Suprapubic skin (tissue), 3 donors: ENCODE results near the gene LGR4.

Experiments used
- POLR2A ChIP-seq, 2 donors: fragments of 450-650 bp; IDR thresholded peaks; one replicate each; pipeline ENCODE4 v1.6.1; 2017; ENCODE audit warnings: antibody characterized with exemption in 2 of 2, mild to moderate bottlenecking in 2 of 2, moderate library complexity in 2 of 2
- TF ChIP-seq, protein P1 (sequence below), 2 donors: fragments of 200-600 bp in 1 of 2; fragments of 450-650 bp in 1 of 2; sonication (generic) in 1 of 2; IDR thresholded peaks; one replicate each; pipeline ENCODE4 v1.5.1; 2016 to 2019; ENCODE audit warnings: antibody characterized with exemption in 2 of 2, mild to moderate bottlenecking in 1 of 2, moderate library complexity in 1 of 2

DNA sequence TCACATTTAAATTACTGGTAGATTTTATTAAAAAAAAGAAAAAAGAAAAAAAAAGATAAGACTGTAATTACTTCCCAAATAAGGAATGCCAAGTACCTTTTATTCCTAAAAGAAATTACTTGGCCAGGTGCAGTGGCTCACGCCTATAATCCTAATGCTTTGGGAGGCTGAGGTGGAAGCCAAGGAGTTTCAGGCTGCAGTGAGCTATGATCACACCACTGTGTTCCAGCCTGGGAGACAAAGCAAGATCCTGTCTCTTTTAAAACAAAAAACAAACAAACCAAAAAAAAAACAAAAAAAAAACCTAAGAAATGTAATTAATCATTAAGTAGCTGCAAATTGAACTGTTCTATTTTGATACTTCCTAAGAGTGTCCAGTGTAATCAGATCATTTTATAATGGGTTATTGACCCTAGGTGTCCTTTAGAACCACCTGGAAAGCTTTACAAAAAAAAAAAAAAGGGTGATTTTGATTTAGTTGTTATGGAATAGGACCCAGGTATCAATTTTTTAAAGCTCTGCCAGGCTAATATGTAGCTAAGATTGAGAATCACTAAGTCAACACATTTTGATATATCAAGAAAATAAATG lies 23.2 kb upstream of the LGR4 start:
- TF ChIP-seq, protein P1, sequence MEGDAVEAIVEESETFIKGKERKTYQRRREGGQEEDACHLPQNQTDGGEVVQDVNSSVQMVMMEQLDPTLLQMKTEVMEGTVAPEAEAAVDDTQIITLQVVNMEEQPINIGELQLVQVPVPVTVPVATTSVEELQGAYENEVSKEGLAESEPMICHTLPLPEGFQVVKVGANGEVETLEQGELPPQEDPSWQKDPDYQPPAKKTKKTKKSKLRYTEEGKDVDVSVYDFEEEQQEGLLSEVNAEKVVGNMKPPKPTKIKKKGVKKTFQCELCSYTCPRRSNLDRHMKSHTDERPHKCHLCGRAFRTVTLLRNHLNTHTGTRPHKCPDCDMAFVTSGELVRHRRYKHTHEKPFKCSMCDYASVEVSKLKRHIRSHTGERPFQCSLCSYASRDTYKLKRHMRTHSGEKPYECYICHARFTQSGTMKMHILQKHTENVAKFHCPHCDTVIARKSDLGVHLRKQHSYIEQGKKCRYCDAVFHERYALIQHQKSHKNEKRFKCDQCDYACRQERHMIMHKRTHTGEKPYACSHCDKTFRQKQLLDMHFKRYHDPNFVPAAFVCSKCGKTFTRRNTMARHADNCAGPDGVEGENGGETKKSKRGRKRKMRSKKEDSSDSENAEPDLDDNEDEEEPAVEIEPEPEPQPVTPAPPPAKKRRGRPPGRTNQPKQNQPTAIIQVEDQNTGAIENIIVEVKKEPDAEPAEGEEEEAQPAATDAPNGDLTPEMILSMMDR (IDR thresholded peaks at IDR 0.05) = no peak
- no peak for TF ChIP-seq POLR2A (IDR thresholded peaks at IDR 0.05)
